Measurements from ENCODE around the gene ENTPD1. TPM values are rescaled to one million over a fixed set of nuclear protein-coding genes. Genes with fewer than 3 reads are reported as not detected.
"Not testable (repeated sequence)": the region's sequence is repeated elsewhere in the genome, so short reads cannot be mapped to it uniquely, and the experiment has no call there.

Gene ENTPD1
- total RNA-seq, 1 donor from 2014 or later, result 68.3 TPM

DNA sequence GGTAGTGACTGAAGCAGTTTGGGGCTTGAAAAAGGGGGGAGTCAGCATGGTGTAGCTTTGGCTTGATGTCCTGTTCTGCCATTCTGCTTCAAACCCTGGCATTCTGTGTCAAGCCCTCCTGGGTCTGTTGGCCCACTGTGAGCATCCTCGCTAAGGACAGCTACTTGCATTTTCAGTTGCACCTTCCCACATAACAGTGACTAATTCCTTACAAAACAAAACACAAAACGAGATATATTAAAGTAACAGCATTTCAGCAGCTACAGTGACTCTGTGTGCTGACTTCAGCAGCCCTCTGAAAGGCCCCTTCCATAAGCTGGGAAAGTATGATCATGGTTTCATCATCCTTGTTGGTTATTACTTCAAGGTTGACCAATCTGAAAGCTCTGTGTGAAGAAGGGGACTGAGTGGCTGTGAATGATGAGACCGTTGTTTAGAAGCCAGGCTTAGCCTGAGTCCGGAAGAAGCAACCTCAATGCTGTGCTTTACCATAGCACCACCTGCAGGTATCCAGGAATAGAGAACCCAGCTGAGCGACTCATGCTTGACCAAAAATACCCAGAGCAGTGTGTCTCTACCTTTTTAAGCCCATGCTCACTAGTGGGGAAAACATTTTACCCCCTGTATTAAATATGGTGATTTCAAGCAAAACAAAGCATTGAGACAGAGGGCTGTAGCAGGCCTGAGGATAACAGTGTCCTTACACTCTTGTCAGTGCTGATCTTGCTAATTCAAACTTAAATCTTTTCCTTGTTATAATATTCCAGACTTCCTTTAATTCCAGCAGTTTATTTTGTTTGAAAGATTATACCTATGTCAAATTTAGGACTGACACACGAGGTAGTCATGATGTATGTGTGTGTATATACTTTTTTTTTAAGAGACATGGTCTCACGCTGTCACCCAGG is 109.2 kb downstream of the ENTPD1 start:
- peak; percentile 46 for DNase-seq (ENCODE audit: low spot score)

DNA sequence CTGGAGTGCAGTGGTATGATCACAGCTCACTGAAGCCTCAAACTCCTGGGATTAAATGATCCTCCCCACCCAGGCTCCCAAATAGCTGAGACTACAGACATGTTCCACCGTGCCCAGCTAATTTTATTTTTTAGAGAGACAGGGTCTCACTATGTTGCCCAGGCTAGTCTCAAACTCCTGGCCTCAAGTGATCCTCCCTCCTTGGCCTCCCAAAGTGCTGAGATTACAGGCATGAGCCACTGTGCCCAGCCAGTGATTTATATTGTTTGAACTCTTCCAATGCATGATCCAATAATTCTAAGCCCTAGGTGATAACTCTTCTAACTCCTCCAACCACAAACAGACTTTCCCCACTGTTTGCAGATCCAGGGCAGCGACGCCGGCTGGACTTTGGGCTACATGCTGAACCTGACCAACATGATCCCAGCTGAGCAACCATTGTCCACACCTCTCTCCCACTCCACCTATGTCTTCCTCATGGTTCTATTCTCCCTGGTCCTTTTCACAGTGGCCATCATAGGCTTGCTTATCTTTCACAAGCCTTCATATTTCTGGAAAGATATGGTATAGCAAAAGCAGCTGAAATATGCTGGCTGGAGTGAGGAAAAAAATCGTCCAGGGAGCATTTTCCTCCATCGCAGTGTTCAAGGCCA is 110.0 kb downstream of the ENTPD1 start:
- no peak for DNase-seq (ENCODE audit: low spot score)

GRCh38 chr10:95866467-95866842 is 110.5 kb downstream of the ENTPD1 start:
- DNase-seq (ENCODE audit: low spot score), result no peak

DNA sequence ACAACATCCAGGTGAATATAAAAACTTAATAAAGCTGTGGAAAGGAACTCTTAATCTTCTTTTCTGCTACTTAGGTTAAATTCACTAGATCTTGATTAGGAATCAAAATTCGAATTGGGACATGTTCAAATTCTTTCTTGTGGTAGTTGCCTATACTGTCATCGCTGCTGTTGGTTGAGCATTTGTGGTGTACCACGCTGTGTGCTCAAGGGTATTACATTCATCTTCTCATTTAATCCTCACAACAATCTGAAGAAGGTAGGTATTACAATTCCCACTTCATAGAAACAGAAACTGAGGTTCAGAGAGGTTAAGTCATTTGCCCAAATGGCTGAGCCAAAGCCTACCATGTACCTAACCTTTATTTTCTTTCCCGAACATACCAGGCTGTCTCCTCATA is 111.9 kb downstream of the ENTPD1 start:
- DNase-seq (ENCODE audit: low spot score), result no peak

DNA sequence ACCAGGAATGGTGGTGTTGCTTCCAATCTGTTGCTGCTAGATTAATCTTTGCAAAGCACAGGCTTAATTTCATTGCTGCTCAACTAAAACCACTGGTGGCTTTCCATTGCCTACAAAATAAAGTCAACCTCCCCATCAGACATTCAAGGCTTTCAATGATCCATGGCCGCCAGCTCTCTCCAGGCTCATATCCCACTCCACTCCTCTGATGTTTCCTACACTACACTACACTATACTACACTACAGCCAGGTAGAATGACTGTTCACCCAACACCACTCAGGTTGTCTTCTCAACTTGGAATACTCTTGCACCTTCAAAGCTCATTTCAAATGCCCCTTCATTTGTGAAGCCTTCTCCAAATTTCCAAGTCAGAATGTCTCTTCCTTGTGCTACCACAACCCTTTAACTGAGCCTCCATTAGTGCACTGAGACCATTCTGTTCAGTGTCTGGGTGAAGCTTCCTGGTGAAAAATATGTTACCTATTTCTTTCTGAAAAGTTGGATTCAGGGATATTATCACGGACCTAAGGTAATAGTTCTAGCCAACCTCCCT is 116.3 kb downstream of the ENTPD1 start:
- no peak for DNase-seq (ENCODE audit: low spot score)

- DNase-seq (ENCODE audit: low spot score), result no peak
Observed at GRCh38 chr10:95873139-95873538, 117.2 kb downstream of the ENTPD1 start.

- no peak for DNase-seq (ENCODE audit: low spot score)
Observed at GRCh38 chr10:95873651-95874050, 117.7 kb downstream of the ENTPD1 start.

DNA sequence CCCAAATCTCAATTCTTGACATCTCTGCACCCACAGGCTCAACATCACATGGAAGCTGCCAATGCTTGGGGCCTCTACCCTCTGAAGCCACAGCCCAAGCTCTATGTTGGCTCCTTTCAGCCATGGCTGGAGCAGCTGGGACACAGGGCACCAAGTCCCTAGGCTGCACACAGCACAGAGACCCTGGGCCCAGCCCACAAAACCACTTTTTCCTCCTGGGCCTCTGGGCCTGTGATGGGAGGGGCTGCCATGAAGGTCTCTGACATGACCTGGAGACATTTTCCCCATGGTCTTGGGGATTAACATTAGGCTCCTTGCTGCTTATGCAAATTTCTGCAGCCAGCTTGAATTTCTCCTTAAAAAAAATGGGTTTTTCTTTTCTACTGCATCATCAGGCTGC is 118.8 kb downstream of the ENTPD1 start:
- DNase-seq (ENCODE audit: low spot score), result not testable (repeated sequence)

DNA sequence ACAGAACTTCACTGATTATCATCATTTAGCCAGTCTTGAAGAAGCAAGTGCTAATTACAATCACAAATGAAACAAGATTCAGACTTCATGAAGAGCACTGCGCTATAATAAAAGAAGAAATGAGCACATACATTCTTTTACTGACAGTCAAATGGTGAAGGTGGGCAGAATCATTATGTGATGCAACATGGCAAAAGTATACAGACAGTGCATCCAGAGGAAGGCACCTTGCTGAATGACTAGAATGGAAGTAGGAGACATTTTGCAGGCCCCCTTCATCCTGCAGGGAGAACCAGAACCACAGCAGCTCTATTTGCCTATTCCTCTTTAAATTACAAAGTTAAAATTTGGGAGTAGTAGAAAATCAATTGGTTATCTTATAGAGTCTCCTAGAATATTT is 120.8 kb downstream of the ENTPD1 start:
- no peak for DNase-seq (ENCODE audit: low spot score)

- no peak for DNase-seq (ENCODE audit: low spot score)
Observed at GRCh38 chr10:95877881-95878280, 121.9 kb downstream of the ENTPD1 start.

GRCh38 chr10:95880704-95881103 is 124.7 kb downstream of the ENTPD1 start:
- DNase-seq (ENCODE audit: low spot score), result no peak

DNA sequence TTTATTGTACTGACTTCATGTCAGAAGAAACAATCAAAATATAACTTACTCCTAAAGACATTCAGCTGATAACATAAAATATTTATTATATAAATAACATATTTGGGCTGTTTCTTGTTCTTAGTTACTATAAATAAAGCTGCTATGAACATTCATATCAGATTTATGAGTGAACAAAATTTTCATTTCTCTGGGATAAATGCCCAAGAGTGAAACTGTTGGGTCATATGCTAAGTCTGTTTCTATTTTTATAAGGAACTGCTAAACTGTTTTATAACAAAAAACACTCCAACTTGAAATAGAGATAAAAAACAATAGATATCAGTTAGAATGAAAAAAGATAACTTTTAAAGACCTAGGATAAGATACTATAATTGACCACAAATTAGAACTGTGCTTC is 125.4 kb downstream of the ENTPD1 start:
- no peak for DNase-seq (ENCODE audit: low spot score)

DNA sequence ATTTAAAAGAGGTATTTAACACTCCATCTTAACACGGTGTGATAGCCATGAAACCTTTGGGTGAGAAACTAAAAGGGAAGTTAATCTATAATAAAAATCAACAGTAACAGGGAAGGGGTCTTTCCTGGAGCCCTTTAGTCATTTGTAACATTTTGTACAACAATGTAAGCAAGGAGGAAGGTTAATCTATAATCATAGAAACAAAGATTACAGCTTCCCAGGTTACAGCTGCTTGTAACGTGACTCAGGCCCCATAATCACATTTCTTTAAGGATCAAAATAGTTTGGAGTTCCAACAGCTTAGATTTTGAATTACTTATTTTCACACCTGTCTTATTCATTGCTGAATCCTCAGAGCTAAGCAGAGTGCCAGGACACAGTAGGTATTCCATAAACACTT is 133.9 kb downstream of the ENTPD1 start:
- DNase-seq (ENCODE audit: low spot score), result no peak

DNA sequence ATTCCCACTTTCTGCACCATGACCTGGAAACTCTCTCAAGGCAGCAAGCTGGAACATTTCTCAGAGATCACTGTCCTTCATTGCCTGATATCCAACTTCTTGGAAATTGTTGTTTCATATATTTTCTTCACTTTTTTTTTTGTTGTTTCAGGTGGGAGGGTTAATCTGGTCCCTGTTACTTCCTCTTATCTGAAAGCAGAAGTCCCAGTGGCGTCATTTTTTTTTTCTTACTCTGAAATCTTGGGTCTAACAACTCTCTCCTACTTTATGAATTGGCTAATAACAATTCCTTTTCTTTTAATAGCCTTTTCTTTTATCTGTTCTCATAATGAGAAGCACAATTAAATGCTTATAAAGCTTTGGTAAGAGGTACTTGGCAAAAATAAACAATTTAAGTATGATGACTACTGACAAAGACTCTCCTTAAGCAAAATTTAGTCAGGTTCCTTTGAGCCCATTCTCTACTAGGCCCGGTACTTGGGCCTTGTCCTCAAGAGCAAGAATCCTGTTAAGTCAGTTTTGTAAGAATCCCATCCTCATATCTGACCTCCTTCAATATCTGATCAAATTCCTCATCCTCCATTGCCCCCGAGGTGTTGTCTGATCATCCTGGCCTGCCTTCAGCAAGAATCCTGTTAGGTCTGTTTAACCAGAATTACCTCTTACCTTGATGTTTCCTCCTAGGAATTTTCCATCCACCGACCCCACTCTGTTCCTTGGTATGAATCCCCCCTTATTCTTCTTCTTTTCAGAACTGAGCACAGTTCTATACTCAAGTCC is 140.3 kb downstream of the ENTPD1 start:
- no peak for DNase-seq (ENCODE audit: low spot score)

DNA sequence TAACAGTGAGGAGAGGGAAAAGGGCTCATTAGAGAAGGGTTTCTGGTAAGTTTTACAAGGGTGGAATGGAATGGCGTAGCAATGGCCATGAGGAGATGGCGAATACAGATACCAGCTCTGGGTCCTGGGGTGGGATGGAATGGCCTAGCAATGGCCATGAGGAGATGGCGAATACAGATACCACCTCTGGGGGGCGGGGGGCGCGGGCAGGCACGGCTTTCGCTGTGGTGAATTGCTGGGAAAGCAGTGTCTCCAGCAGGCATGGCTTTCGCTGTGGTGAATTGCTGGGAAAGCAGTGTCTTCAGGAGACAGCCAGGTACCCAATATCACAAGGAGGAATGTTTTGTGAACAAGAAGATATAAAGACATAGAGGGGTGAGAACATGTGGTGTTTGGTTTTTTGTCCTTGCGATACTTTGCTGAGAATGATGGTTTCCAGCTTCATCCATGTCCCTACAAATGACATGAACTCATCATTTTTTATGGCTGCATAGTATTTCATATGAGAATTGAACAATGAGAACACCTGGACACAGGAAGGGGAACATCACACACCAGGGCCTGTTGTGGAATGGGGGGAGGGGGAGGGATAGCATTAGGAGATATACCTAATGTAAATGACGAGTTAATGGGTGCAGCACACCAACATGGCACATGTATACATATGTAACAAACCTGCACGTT is 150.1 kb downstream of the ENTPD1 start:
- DNase-seq (ENCODE audit: low spot score), result not testable (repeated sequence)

DNA sequence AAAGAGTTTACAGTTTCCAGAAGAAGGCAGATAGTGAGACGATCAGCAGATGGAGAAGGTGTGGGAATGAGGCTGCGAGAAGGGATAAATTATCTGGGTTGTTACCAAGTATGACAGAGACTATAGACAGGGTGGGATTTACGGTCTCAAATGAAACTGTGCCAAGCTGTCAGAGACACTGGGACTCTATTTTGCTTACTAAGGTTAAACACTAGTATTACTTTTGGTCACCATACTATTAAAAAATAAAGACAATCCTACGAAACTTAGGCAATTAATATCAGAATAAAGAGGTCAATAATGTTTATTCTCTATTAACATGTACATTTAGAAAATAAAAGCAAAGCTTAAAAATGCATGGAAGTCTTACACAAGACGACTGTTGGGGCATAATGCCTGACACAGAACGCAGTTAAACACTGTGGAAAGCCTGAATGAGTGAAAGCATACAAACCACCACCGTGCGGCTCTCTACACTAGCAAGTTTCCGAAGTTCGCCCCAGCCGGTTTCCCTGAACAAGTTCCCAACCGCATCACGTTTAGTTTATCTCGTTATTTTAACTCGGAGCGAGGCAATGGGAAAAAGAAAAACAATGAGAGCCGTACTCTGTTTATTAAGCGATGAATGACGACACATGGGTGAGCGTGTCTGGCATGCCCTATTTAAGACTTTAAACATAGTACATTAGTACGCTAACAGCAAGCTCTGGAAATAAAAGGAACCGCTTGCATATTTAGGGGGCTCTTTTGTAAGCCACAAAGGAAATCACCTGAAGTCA is 150.9 kb downstream of the ENTPD1 start:
- peak; percentile 36 for DNase-seq (ENCODE audit: low spot score)

DNA sequence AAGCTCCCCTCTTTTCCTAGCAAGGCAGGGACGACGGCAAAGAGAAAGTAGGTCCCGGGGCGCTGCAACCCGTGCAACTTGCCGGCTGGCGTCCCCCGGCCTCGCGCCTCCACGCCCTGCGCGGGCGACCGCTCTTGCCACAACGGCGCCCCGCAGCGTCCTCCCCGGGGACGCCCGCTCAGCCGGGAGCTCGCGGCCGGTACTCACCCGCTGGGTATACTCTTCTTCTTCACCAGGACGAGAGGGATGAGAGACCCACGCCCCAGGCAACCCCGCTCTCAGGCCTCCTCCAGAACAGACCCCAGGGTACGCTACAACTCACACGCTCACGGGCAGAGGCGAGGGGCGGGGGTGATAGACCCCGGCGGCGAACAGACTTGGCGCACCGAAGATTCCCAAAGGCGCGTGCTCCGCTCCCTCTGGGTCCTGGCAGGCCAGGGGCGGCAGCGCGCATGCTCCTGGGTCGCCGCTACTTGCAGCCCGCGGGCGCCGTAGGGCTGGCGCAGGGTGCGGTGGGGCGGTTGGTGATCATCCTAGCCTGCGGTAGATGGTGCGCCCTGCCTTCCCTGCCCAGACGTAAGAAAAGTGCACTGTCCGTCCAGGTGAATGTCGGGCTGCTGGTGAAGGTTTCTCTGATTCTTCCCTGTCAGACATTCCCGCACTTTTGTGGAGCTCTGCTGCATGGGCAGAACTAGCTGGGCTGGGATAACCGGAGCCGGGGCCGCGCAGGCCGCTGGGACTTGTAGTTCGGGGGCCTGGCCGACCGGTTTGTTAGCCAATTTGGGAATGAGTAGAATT is 151.7 kb downstream of the ENTPD1 start, which contains the start of gene CC2D2B:
Gene CC2D2B (plus strand): TSS at position 520 of the 798 bp plus-strand sequence. CDS start 3,349 bp downstream, outside the sequence.
- peak; percentile 80 for DNase-seq (ENCODE audit: low spot score)

GRCh38 chr10:95908450-95908849 is 152.5 kb downstream of the ENTPD1 start:
- DNase-seq (ENCODE audit: low spot score), result no peak

GRCh38 chr10:95909561-95909960 is 153.6 kb downstream of the ENTPD1 start:
- no peak for DNase-seq (ENCODE audit: low spot score)

DNA sequence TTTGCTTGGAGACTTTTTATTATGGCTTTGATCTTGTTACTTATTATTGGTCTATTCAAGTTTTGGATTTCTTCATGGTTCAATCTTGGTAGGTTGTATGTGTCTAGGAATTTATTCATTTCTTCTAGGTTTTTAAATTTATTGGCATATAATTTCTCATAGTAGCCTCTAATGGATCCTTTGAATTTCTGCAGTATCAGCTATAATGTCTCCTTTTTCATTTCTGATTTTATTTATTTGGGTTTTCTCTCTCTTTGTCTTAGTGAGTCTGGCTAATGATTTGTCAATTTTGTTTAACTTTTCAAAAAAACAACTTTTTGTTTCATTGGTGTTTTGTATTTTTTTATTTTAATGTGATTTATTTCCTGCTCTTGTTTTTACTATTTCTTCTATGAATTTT is 160.1 kb downstream of the ENTPD1 start:
- DNase-seq (ENCODE audit: low spot score), result not testable (repeated sequence)
